Renal pelvis (tissue), 4 donors: ENCODE measurements around the gene HIP1R. TPM values are rescaled to one million over a fixed set of nuclear protein-coding genes. Genes with fewer than 3 reads are reported as not detected.
A peak's percentile ranks its signal among the peaks of the same experiment; 100 is the strongest.
"Not testable (repeated sequence)": the region's sequence is repeated elsewhere in the genome, so short reads cannot be mapped to it uniquely, and the experiment has no call there.

Experiments used
- DNase-seq: peaks from one replicate; pipeline ENCODE4 v3.0.0-alpha.2; 2013
- polyA plus RNA-seq, 3 donors: library from polyadenylated mRNA; unstranded; fragments of 120-200 nt; gene quantifications; one replicate each; pipeline ENCODE4 v1.2.1, GENCODE V29; 2013; ENCODE audit not compliant: insufficient read length in 3 of 3

The HIP1R gene
- polyA plus RNA-seq, 3 donors, result 78.9 to 97.8 (median 96.6) TPM

- DNase-seq, result no peak
These were observed 54.7 kb downstream of the HIP1R start for GRCh38 chr12:122889761-122890520.

- DNase-seq, result no peak
These were observed 56.6 kb downstream of the HIP1R start for GRCh38 chr12:122891661-122892525.

- DNase-seq, result not testable (repeated sequence)
These were observed 57.5 kb downstream of the HIP1R start for GRCh38 chr12:122892724-122893123.

GRCh38 chr12:122893208-122894153 lies 58.2 kb downstream of the HIP1R start:
- no peak for DNase-seq

GRCh38 chr12:122894193-122895121 lies 59.2 kb downstream of the HIP1R start:
- DNase-seq, result no peak

GRCh38 chr12:122895320-122895703 lies 60.1 kb downstream of the HIP1R start:
- DNase-seq, result no peak

- DNase-seq, result peak; percentile 86
These were observed 60.7 kb downstream of the HIP1R start, which contains the start of gene VPS37B for GRCh38 chr12:122895704-122896636. TSS of gene VPS37B (minus strand) at chr12:122896124. CDS start at chr12:122896062, 62 bp downstream.

GRCh38 chr12:122896662-122897061 lies 61.4 kb downstream of the HIP1R start:
- DNase-seq, result no peak

GRCh38 chr12:122899887-122900286 lies 64.6 kb downstream of the HIP1R start:
- DNase-seq, result no peak

- no peak for DNase-seq
These were observed 67.8 kb downstream of the HIP1R start for GRCh38 chr12:122902854-122903692.

- no peak for DNase-seq
These were observed 68.4 kb downstream of the HIP1R start for GRCh38 chr12:122903693-122904034.

- not testable (repeated sequence) for DNase-seq
These were observed 70.0 kb downstream of the HIP1R start for GRCh38 chr12:122905258-122905657.

GRCh38 chr12:122908915-122909314 lies 73.7 kb downstream of the HIP1R start:
- no peak for DNase-seq

- DNase-seq, result no peak
These were observed 74.4 kb downstream of the HIP1R start for GRCh38 chr12:122909442-122910288.
